Stimulated activated CD8-positive, alpha-beta memory T cell treated with anti-CD3 and anti-CD28 coated beads, Interleukin-12 subunit alpha, Interleukin-12 subunit beta, amount 100 ng/mL, for 1 hour (primary cell): ENCODE results near the gene RHOT2.
"Not testable (repeated sequence)": the region's sequence is repeated elsewhere in the genome, so short reads cannot be mapped to it uniquely, and the experiment has no call there.

Experiments used
- DNase-seq: peaks from one replicate; pipeline ENCODE4 v3.0.0-alpha.2; 2020; ENCODE audit warnings: low read depth

RHOT2 gene

DNA sequence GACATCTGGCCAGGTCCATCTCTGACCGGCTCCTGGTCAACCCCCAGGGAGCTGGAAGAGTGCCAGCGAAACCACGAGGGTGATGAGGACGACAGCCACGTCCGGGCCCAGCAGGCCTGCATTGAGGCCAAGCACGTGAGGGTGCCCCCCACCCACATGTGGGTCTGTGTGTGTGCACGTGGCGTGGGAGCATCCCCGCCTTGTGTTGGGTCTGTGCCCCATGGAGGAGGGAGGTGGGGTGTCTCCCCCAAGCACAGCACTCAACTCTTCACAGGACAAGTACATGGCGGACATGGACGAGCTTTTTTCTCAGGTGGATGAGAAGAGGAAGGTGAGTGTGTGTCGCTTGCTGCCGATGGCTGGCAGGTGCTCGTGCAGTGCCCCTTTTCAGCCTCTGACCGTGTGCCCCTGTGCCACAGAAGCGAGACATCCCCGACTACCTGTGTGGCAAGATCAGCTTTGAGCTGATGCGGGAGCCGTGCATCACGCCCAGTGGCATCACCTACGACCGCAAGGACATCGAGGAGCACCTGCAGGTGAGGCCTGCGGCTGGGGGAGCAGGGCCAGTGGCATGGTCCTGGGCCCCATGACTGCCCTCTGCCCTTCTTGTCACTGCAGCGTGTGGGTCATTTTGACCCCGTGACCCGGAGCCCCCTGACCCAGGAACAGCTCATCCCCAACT, 14.0 kb downstream of the RHOT2 start:
- DNase-seq, result no peak

DNA sequence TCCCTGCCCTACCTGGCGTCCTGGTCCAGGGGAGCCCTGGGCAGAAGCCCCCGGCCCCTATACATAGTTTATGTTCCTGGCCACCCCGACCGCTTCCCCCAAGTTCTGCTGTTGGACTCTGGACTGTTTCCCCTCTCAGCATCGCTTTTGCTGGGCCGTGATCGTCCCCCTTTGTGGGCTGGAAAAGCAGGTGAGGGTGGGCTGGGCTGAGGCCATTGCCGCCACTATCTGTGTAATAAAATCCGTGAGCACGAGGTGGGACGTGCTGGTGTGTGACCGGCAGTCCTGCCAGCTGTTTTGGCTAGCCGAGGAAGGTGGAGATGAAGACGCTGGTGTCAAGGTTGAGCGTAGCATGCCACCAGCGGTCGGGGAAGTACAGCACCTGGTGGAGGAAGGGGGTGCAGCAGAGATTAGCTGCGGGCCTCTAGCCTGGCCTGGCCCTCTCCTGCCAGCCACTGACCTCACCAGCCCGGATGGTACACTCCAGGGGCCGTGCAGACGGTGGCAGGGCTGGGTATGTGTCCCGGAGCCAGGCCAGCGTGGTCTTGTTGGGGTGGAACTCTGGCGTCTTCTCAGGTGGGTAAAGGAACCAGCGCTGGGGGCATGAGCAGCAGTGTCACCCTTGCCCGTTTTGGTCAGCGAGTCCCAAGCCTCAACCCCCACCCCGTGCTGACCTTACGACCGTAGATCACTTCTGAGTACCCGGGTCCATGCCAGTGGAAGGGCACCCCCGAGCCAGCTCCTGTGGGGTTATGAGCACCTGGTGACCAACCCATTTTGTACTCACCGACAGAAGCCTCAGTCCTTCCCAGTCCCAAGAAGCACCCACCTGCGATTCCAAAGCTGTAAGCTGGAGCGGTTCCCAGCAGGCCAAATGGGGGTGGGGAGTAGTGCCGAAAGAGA, 14.8 kb downstream of the RHOT2 start:
- no peak for DNase-seq

DNA sequence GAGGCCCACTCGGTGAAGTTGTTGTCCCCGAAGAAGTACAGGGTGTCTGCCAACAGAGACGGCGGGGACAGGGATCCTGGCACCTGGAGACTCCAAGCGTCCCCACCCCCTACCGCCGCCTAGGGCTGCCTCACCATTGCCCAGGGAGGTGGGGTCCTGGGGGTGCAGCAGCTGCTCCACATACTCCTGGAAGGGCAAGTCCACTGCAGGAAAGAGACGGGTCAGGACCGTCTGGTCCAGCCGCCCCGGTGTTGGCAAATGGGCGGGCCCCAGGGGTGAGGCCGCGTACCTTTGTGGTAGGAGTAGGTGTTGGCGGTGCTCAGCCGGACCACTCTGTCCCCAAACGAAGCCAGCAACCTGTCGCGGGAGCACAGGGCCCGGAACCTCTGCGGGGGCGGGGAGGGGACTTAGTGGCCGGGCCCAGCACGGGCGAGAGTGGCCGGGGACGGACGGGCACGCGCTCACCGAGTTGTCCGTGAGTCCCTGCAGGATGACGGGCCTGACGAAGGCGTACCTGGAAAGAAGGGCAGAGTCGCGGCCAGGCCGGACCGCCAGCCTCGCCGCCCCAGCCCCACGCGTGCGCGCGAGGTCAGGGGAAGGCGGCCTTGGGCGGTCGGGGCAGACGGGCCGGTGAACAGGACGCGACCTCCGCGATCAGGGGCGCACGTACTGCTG, 15.6 kb downstream of the RHOT2 start:
- no peak for DNase-seq

DNA sequence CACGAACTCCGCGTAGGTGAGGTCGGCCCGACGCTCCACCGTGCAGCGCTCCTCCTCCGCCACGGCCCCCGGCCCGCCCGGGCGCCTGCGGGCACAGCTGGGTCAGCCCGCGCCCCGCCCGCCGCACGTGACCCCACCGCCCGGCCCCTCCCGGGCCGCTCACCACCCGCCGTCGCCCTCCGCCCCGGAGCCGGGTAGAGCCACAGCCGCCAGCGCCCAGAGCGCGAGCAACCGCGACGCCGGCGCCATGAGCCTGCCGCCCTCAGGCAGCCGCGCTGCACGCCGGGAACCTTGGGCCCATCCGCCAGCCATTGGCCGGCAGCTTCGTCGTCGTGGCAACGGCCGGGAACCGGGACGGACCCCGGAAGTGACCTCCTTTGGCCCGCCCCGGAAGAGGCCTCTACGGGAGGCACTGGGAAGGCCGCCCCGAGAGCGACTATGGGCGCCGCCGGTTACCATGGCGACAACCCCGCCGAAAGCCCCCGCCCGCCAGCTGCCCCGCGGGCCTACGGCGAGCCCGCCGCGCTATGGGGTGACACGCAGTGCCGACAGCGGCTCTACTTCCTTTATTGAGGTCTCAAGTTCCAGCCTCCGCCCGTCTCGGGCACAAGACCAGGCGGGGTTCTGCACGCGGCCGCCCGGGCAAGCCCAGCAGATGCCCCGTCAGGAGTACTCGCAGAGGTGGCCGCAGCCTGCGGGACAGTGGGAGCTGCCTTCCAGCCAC, 16.3 kb downstream of the RHOT2 start, which contains the start of gene JMJD8:
TSS of gene JMJD8 (minus strand) at position 264 of the 724 bp plus-strand sequence. CDS start at position 249, 15 bp downstream.
- DNase-seq, result peak; percentile 91

DNA sequence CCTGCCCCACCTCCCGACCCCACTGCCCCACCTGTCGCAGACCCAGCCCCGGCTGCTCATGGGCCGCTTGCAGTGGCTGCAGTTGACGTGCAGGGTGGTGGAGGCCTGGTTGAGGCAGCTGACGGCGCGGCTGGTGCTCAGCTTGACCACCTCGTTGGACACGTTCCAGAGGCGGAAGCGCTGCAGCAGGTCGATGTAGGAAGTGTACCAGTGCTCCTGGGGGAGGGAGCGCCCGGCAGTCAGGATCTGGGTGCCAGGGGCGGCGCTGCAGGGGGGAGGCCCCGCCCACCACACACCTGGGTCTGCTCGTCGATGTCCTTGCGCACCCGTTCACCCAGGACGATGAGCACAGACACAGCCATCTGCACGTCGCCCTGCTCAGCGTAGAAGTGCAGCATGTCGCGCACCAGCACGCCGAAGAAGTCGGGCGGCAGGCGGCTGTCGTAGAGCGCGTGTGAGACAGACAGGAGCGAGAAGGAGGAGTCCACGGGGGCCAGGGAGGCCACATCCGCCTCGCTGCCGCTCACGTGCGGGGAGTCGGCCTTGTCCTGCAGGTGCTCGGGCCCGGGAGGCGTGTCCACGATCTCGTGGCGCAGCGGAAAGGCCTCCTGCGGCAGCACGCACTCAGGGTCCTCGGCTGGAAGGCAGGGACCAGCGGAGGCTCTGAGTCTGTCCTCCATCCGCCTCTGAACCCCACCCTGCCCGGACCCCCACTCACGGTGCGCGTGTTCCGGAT, 17.2 kb downstream of the RHOT2 start:
- DNase-seq, result no peak

DNA sequence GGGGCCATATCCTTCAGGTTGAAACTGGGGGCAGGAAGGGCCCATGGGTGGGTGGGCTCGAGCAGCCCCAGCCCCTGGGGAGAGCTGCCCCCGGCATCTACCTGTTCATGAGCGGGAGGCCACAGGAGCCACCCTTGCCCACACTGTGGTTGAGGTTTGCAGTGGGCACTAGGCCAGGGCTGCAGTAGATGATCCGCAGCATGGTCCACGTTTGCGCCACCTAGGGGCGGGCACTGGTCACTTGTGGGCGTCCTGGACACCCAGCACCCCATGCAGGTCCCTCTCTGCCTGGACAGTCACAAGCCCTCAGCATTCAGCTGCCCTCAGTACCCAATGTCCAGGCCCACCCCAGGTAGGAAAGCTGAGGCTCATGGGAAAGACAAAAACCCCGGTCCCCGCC, 18.0 kb downstream of the RHOT2 start:
- DNase-seq, result no peak

DNA sequence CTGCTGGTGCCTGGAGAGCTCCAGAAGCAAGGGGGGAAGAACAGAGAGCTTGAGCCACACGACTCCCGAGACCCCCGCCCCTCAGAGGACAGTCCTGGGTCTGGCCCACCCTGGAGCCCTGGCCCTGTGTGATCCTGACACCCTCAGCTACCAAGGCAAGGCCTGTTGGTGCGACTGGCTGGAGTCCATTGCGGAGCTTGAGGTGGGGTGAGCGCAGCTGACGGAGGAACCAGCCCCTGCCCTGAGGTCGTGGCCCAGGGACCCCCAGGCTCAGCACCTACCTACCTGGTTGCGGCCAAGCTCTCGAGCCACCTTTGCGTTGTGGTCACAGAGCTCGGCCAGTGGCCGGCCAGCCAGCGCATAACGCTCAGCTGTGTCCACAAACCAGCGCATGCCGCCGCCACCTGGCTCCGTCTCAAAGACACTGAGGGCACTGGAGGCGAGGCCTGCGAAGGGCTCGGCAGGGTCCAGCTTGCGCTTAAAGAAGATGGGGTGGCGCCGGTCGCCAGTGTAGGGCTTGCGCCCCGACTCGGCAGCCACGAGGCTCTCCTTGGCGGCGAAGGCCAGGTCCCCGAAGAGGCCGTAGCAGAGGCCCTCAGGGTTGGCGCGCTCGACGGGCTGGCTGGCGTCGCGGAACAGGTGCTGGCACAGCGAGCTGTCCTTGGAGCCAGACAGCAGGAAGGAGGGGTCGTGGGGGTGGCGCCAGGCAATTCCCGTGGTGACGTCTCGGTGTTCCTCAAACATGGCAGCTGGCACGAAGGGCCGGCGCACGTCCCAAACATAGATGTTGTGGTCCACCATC, 18.7 kb downstream of the RHOT2 start:
- no peak for DNase-seq

DNA sequence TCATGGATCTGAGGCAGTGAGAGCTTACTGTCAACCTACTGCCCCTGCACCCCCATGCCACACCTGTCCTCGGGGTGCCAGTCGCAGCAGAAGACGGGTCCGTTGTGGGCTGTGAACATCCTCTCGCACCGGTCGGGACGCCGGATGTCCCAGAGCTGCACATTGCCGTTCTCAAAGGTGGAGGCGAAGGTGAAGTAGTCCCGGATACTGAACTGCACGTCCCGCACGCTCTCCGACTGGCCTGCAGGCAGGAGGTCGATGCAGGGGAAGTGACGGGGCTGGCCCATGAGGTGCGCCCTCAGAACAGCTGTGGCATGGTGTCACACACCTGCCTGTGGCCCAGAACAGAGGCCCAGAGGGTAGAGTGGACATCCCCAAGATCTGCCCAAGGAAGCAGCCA, 19.6 kb downstream of the RHOT2 start:
- no peak for DNase-seq

DNA sequence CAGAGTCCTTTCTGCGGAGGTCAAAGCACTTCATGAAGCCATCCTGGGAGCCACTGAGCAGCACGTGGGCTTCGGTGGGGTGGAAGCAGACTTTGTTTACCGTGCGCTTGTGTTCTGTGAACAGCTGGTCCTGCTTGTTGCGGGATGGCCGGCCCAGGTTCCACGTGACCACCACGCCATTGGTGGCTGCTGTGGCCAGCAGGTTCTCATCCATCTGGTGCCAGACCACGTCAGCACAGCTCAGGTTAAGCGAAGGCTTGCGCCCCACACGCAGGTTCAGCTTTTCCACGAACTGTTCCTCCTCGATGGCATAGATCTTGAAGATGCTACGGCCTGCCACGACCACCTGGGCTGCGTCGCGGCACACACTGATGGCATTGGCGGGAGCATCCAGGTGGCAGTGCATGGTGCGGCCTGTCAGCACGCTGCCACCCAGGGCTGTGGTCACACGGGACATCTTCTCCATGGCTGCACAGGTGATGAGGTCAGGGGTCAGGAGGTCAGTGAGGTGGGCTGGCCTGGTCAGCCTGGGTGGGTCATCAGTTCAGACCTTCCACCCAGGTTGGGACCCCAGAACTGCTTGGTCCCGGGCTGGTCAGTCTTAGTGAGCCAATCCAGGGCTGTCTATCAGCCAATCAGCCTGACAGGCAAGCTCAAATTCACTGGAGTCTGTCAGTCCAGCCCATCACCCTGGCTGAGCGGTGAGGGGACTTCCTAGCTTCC, 21.4 kb downstream of the RHOT2 start:
- DNase-seq, result no peak

DNA sequence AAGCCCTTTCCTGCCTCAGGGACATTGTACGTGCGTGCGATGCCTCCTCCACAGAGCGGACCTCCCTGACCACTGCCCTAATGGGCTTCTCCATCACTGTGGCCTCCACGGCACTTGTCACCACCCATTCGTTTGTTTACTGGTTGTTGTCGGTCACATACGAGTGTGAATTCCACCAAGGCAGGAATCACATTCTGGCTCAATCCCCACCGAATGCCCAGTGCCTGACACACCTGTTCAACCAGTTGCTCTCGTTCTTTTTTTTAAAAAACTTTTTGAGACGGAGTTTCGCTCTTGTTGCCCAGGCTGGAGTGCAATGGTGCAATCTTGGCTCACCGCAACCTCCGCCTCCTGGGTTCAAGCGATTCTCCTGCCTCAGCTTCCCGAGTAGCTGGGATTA, 23.3 kb downstream of the RHOT2 start:
- DNase-seq, result not testable (repeated sequence)

DNA sequence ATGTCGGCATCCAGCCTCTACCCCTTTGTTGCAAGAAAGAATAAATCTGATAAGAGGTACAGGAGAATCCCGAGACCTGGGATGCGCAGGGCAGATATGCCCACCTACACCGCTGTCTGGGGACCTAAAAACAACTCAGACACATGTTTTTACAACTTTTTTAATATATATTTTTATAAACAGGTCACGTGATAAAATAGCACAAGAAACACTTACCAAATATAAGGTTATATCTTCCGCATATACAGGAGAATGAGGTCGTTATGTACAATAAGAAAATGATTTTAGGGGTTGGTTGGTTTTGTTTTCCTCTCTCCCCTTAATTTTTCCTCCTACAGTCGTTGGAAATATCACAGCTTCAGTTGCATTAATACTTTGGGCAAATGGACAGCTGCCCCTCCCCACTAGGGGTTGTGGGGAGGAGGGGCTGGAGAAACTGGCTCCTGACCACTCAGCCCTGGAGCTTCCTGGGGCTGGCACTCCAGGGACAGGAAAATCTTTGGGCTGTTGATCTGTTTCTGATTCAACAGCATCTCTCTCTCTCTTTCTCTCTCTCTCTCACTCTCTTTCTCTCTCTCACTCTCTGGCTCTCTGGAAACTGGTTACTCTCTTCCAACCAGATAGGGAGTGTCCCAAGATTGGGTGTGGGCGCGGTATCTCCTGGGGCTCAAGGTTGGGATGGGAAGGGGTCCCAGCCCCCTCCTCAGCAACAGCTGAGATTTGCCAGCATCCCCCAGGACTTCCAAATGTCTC, 24.6 kb downstream of the RHOT2 start:
- no peak for DNase-seq

DNA sequence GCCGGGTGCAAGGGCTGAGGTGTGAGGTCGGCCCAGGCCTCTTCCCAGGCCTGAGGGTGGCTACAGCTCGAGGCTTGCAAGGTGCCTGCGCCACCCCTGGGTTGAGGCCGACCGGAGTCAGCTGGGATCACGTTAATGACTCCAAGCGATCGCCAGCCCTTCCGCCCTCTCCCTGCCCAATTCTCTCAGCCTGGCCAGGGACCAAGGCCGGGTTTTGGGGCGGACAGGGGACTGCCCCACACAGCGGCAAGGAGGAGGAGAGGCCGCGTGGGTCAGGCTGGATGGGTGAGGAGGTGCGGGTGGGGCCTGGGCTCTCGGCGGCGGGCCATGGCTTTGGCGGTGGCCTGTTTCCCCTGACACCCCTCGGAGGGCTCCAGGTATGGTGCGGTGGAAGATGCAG, 25.4 kb downstream of the RHOT2 start:
- DNase-seq, result no peak

DNA sequence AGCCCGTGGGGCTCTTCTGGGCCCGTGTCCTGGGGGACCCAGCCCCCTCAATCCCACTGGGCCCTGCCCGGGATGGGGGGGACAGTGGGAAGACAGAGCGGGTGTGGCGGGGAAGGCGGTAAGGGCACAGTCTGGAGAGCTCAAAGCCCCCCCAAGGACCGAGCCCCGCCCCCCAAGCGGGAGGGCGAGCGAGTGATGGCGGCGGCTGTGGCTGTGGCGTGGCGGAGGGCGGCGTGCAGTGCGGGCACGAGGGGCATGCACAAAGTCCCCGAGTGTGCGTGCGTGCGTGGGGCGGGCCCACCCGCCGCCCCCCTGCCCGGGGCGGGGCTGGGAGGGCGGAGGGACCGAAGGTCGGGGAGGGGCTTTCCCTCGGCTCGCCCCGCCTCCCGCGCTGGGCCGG, 25.8 kb downstream of the RHOT2 start:
- no peak for DNase-seq

DNA sequence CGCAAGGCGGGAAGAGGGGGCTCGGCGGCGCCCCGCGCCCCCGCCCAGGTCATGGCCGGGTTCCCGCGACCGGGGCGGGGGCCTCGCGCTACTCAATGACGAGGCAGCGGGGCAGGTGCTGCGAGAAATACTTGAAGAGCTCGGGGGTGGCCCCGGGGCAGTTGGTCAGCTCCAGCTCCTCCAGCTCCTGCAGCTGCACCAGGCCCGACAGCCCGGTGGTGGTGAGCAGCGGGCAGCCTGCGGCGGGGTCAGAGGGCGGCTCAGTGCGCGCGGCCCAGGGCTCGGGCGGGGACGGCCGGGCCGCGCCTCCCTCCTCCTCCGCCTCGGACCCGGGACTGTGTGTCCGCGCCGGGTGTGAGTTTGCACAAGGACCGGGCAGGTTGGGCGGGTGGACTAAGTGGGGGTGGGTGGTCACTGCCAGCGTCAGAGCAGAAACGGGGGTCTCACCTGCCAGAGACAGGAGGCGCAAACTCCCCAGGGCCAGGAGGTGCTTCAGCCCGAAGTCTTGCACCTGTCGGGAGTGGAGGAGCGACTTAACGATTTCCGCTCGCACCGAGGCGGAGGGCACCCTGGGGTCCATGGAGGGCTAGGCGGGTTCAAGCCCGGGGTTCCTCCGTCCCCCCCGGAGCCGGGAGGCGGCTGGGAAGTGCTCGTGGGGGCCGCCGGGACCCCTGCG, 26.4 kb downstream of the RHOT2 start:
- no peak for DNase-seq

DNA sequence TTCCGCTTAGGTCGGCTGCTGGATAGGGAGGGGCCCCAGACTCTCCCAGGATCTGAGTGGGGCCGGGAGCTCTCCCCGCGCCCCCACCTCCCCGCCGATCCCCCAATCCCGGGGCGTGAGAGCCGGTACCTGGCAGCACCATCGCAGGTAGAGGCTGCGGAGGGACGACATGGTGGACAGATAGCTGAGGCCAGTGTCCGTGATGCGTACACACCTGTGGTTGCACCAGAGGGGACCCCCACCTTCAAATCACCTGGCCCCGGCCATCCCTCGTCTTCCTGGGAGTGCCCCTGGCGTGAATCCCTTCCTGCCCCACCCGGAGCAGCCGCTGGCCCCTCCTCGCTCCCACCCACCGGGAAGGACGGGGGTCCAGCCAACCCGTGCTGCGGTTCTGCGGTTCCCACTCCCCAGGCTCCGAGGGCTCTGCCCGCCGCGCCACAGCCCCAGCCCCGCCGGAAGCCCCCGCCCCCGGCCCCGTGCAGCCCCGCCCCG, 27.0 kb downstream of the RHOT2 start:
- no peak for DNase-seq

DNA sequence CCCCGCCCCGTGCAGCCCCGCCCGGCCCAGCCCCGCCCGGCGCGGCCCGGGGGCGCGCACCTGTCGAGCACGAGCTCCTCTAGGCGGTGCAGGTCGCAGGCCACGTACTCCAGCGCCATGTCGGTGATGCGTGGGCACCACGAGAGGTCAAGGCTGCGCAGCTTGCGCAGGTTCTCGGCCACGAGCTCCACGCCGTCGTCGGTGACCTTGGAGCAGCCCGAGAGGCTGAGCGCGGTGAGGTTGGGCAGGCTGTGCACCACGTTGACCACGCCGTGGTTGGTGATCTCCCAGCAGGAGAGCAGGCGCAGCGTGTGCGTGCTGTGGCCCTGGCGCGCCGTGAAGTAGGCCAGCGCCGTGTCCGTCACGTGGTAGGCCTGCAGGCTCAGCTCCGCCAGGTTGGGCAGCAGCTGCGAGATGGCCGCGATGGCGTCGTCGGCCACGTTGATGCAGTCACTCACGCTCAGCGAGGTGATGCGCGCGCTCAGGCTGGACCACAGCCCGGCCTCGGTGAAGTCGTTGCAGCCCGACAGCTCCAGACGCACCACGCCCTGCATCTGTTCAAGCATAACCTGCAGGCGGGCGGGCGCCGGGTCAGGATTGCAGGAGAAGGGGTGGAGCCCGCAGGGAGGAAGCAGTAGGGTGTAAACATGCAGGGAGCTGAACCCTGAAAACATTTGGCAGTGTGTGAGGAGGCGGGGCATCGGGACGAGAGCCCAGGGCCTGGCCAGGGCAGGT, 27.6 kb downstream of the RHOT2 start:
- DNase-seq, result peak; percentile 38

DNA sequence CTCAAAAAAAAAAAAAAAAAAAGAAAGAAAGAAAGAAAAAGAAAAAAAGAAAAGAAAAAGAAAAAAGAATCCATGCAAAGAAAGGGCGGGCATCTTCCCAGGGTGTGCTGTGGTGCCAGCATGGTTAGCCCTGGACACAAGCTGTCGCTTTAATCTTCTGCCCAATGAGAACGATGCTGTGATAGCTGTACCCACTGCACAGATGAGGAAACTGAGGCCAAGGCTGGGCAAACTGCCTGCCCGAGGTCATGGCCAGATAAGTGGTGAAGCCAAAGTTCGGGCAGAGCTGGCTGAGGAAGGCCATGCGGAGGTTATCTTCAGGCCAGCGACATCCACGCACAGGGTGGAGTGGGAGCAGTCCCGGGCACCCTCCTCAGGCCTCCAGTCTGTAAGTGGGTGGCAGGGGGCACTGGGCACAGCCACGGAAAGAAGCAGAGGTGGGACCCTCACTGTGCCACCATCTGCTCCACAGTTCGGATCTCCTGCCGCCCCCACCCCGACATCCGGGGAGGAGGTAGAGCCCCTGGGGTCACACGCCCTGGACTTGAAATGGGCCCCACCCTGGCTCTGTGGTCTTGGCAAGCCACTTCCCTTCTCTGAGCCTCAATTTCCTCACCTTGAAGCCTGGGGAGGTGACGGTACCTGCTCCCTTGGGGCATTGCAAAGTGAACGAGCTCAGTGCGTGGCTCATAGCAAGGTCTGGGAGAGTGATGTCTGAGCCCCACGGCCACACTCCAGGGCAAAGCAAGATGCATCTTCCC, 31.2 kb downstream of the RHOT2 start:
- DNase-seq, result no peak
